RCC 7860 (cell line): ENCODE data around the gene RNF11.
A peak's percentile ranks its signal among the peaks of the same experiment; 100 is the strongest.

Source experiments
- DNase-seq: peaks from one replicate; pipeline ENCODE4 v3.0.0-alpha.2; 2015; ENCODE audit warnings: low spot score
- FAIRE-seq: peaks from 2 replicates; lab custom pipeline; 2012; peaks lifted over from hg19 to GRCh38; lab: Jason Lieb, UNC

The RNF11 gene

DNA sequence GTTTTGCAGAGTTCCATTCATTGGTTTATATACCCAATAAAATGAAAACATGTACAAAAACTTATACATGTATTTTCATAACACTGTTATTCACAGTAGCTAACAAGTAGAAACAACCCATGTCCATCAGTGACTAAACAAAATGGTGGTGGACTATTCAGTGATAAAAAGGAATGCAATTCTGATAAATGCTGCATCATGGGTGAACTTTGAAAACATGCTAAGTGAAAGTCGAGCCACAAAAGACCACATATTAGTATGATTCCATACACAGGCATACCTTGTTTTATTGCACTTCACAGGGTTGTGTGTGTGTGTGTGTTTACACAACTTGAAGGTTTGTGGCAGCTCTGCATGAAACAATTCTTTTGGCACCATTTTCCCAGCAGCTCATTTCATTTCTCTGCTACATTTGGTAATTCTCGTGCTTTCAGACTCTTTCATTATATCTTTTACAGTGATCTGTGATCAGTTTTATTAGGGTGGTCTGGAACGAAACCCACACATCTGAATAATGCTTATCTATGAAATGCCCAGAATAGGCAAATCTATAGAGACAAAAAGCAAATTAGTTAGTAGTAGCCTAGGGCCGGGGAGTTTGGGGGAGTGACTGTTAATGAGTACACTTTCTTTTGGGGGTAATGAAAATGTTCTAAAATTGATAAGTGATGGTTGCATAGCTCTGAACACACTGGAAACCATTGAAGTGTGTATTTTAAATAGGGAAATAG, 27.2 kb downstream of the RNF11 start:
- FAIRE-seq (no peak), DNase-seq (no peak)

DNA sequence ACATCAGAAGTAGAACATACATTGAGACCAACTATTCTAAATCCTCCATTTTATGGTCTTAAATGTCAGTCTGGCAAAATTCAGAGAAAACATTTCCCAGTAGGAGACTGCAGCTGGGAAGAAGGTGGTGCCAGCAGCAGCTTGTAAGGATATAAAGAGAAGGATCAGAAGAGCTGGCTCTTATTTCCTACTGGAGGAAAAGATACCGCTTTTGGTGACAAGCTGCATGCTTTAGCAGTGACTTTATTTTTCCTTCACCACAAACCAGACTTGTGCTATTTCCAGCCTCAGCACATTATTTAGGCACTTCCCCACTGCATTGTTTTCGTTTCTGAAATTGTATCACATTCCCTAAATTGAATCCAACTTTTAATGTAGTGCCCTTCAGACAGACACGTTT, 28.4 kb downstream of the RNF11 start:
- DNase-seq (peak; percentile 89), FAIRE-seq (peak; percentile 96)

- FAIRE-seq, result no peak
These were observed 29.5 kb downstream of the RNF11 start for GRCh38 chr1:51265618-51266017.

GRCh38 chr1:51266181-51266580, 30.1 kb downstream of the RNF11 start:
- DNase-seq (no peak), FAIRE-seq (no peak)

More at GRCh38 chr1:51265618-51266017, 29.5 kb downstream of the RNF11 start:
- no peak for DNase-seq

- no peak for FAIRE-seq
- DNase-seq, result no peak
These were observed 30.7 kb downstream of the RNF11 start for GRCh38 chr1:51266791-51267190.

- DNase-seq (no peak), FAIRE-seq (no peak)
These were observed 32.6 kb downstream of the RNF11 start for GRCh38 chr1:51268634-51269033.

DNA sequence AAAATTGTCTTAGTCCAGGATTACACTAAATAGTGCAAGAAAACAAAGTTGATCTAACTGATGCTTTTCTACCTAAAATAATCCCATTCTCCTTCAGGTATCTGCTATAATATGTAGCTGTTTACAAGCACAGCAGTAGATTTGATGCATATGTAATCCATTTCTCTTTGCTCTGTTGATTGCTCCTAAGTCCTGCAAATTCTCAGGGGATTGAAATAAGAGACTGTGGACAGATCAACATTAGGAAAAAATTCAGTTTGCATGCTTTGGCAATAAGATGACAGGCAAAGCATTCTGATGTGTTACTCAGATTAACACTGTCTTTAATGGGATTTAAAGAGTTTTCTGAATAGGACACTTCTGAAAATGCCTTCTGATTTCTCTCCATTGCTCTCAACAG, 34.7 kb downstream of the RNF11 start:
- no peak for DNase-seq
- no peak for FAIRE-seq

DNA sequence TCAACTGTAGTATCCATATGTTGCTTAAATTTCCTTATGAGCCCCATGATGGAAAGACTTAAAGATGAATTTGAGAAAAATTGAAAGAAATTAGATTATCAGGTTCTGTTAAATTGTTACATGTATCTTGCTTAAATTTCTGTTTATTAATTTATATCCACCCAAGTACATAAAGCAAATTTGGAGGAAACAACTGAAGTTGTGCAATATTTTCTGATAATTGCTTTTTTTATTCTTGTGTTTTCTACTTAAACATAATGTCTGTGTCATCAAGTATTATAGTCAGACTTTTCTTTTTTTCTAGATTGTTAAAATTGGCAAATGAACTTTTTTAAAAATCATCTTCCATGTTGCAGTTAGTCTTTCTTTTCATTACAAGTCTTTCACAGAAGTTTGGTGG, 36.8 kb downstream of the RNF11 start:
- no peak for FAIRE-seq
- no peak for DNase-seq

GRCh38 chr1:51274676-51275075, 38.6 kb downstream of the RNF11 start:
- FAIRE-seq (no peak), DNase-seq (no peak)

DNA sequence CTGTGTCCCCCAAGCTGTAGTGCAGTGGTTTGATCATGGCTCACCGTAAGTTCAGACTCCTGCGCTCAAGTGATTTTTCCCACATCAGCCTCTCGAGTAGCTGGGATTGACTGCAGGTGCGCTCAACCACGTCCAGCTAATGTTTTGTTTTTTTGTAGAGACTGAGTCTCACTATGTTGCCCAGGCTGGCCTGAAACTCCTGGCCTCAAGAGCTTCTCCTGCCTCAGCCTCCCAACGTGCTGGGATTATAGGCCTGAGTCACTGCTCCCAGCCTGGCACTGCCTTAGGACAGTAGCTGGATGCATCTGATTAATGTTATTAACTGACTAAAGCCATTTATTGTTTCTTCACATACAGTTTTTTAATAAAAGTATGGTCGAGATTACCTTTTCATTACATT, 40.2 kb downstream of the RNF11 start:
- DNase-seq, result peak; percentile 67
- peak; percentile 71 for FAIRE-seq

GRCh38 chr1:51280321-51280978, 44.4 kb downstream of the RNF11 start:
- DNase-seq, result peak; percentile 27
- peak; percentile 70 for FAIRE-seq

GRCh38 chr1:51281807-51282206, 45.7 kb downstream of the RNF11 start:
- FAIRE-seq (no peak), DNase-seq (no peak)

GRCh38 chr1:51282605-51283004, 46.5 kb downstream of the RNF11 start:
- DNase-seq (no peak), FAIRE-seq (no peak)

GRCh38 chr1:51283979-51284378, 47.9 kb downstream of the RNF11 start:
- peak; percentile 28 for DNase-seq
- FAIRE-seq, result no peak

DNA sequence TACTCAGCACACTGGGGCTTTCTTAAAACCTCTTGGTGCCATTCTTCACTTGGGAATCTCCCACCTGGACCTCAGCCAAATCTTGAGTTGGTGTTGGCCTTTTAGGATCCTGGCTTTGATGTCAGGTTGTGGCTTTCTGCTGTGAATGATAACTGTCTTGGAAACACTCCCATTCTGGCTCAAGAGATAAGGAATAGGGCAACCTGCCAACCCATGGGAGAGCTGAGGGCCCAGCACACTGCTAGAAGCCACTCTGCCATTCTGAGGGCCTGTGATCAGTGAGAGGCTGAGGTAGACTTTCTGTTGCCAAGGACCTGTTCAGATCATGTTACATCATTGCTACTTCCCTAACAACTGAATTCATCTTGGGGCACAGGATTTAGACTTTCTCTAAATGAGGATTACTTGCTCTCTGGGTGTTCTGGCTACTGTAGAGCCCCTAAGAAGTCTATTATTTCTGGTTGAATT, 48.4 kb downstream of the RNF11 start:
- DNase-seq, result peak; percentile 87
- peak; percentile 78 for FAIRE-seq

DNA sequence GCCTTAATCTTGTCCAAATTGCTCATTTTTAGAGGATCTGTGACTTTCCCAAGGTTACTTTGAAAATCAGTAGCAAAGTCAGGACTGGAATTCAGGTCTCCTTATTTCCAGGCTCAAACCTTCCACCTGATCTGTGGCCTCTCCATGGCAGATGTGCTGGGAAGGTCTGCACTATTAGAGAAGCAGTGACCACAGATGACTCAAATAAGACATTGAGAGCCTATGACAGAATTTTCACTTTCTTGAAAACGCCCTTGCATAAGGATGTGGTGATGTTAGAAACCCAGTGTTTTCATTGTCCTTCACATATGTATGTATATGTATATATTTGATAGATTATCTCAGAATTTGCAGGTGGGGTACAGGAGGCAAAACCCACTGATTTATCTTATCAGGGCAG, 49.0 kb downstream of the RNF11 start:
- no peak for FAIRE-seq
- DNase-seq, result no peak

GRCh38 chr1:51287966-51288365, 51.9 kb downstream of the RNF11 start:
- no peak for FAIRE-seq

GRCh38 chr1:51288578-51288977, 52.5 kb downstream of the RNF11 start:
- FAIRE-seq (no peak), DNase-seq (no peak)

More at GRCh38 chr1:51287966-51288365, 51.9 kb downstream of the RNF11 start:
- DNase-seq, result no peak

GRCh38 chr1:51289676-51290488, 53.8 kb downstream of the RNF11 start:
- DNase-seq (no peak), FAIRE-seq (no peak)

DNA sequence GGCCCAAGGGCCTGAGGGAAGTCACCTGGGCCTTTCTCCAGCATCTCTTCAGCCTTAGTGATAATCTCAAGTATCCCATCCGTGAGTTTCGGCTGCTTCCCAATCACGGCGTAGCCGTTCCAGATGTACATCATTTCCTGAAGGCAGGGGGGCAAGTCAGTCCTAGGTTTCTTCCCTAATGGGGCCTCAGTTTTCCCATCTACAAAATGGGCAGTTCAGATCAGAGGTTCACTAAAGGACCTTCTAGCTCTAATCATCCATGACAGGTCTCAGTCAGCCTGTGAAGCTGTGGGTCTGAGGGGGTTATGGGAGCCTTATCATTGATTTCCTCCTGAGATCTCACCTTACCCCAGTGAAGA, 54.4 kb downstream of the RNF11 start:
- no peak for FAIRE-seq
- no peak for DNase-seq

DNA sequence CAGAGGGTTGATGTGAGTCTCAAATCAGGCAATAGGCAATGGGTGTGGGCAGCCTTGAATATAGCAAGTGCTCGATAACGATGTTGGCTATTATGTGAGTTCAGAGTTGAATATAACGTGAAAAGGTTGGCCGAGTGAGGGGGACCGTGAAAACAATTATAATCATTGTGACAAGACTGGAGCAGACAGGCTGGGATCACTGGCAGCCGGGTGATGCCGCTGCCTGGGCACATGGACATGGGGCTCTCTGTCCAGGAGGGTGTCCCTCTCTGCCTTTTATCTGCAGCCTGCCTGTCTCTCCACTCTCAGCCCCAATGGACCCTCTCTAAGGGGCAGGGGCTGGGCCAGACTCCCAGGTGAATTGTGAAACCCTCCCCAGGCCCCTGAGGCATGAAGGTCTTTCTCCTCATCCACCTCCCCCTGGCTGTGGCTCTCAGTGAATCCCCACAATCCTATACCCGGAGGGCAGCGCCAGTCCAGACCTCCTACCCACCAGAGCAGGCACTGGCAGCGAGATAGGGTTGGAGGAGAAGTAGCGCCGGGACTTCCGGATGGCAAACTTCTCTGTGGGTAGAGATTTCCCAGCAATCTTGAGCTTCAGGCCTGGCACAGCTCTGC, 57.9 kb downstream of the RNF11 start:
- DNase-seq (no peak), FAIRE-seq (no peak)
